Urothelium cell line (cell line): ENCODE data around the gene DBF4.
"Not testable (repeated sequence)": the region's sequence is repeated elsewhere in the genome, so short reads cannot be mapped to it uniquely, and the experiment has no call there.

Source experiments
- DNase-seq: peaks from one replicate; pipeline ENCODE4 v3.0.0; 2011; ENCODE audit warnings: low spot score, mixed read lengths
- FAIRE-seq: peaks from 2 replicates; lab custom pipeline; 2011; peaks lifted over from hg19 to GRCh38; lab: Jason Lieb, UNC

DBF4 gene

GRCh38 chr7:87878208-87878735 lies 2.0 kb downstream of the DBF4 start:
- FAIRE-seq (no peak), DNase-seq (no peak)

- FAIRE-seq (no peak), DNase-seq (no peak)
These were observed 6.1 kb downstream of the DBF4 start for GRCh38 chr7:87882151-87882937.

DNA sequence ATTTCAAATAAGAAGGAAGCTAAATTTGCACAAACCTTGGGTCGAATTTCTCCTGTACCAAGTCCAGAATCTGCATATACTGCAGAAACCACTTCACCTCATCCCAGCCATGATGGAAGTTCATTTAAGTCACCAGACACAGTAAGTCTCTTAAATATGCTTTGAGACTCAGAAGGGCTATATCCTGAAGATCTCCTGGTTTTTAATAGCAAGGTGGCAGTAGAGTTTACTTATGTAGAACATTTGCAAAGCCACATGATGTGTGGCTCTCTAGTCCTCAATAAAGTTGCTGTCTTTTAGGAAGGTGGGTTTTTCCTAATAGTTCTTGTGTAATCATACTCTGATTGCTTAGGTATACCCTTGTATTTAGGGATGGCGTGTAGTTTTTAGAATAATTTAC lies 8.7 kb downstream of the DBF4 start:
- no peak for FAIRE-seq

DNA sequence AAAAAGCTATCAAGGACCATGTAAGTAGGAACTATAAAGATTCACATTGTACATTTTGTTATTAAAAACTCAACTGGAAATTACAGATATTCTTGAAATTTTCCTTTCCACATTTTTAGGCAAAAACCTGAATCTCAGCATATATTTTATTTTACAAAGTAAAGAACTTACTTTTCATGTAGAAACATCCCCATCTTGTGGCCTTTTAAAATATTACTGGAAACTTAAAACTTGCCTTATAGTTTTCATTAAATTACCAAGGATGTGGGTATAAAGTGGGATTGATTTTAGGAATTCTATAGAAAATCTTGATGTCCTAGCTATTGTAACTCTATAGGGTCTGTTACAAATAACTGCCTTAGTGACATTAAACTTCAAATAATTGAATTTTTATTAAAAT lies 10.6 kb downstream of the DBF4 start:
- FAIRE-seq (no peak), DNase-seq (no peak)

More for the DNA sequence above, 8.7 kb downstream of the DBF4 start:
- DNase-seq, result no peak

GRCh38 chr7:87895363-87895762 lies 19.1 kb downstream of the DBF4 start:
- DNase-seq (no peak), FAIRE-seq (no peak)

- DNase-seq (no peak), FAIRE-seq (no peak)
These were observed 23.0 kb downstream of the DBF4 start for GRCh38 chr7:87899255-87899654.

DNA sequence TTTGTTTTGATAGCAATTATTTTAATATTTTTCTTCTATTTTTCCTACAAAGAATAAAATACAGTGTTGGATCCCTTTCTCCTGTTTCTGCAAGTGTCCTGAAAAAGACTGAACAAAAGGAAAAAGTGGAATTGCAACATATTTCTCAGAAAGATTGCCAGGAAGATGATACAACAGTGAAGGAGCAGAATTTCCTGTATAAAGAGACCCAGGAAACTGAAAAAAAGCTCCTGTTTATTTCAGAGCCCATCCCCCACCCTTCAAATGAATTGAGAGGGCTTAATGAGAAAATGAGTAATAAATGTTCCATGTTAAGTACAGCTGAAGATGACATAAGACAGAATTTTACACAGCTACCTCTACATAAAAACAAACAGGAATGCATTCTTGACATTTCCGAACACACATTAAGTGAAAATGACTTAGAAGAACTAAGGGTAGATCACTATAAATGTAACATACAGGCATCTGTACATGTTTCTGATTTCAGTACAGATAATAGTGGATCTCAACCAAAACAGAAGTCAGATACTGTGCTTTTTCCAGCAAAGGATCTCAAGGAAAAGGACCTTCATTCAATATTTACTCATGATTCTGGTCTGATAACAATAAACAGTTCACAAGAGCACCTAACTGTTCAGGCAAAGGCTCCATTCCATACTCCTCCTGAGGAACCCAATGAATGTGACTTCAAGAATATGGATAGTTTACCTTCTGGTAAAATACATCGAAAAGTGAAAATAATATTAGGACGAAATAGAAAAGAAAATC lies 31.0 kb downstream of the DBF4 start:
- not testable (repeated sequence) for DNase-seq, FAIRE-seq

GRCh38 chr7:87908814-87909213 lies 32.5 kb downstream of the DBF4 start:
- not testable (repeated sequence) for FAIRE-seq, DNase-seq

- DNase-seq (no peak), FAIRE-seq (no peak)
These were observed 35.8 kb downstream of the DBF4 start for GRCh38 chr7:87912121-87912520.

- FAIRE-seq (no peak), DNase-seq (no peak)
These were observed 42.4 kb downstream of the DBF4 start for GRCh38 chr7:87918740-87919139.

DNA sequence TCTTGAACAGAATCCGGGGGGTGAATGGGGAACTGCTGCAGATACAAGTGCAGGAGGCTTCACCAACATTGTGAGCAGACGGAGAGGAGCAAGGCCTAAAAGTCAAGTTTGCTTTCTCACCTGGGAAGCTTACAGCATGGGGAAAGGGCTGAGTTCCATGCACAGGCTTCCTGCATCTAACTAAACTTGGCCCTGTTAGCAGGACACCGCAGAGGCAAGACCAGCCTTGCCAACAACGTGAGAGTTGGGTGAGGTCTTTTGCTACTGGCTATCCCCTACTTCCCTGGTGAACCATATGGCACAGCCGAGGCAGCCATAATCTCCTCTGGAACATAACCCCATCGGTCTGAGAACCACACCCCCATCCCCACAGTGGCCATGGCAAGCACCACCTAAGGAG lies 43.6 kb downstream of the DBF4 start:
- FAIRE-seq, result no peak

DNA sequence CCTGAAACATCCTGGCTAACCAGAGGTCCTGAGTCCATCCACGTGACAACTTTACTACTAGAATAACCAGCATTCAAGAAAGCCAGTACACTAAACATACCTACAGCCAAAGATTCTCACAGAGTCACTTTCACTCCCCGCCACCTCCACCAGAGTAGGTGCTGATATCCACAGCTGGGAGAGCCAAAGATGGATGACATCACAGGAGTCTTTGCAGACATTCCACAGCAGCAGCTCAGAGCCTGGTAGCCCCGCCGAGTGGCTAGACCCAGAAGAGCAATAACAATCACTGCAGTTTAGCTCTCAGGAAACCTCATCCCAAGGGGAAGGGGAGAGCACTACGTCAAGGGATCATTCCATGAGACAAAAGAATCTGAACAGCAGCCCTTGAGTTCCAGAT lies 44.3 kb downstream of the DBF4 start:
- DNase-seq (no peak), FAIRE-seq (no peak)

More for the DNA sequence above, 43.6 kb downstream of the DBF4 start:
- DNase-seq, result no peak

GRCh38 chr7:87922759-87923395 lies 46.6 kb downstream of the DBF4 start:
- FAIRE-seq, DNase-seq: not testable (repeated sequence)

GRCh38 chr7:87926581-87927461 lies 50.5 kb downstream of the DBF4 start:
- DNase-seq (no peak), FAIRE-seq (no peak)

DNA sequence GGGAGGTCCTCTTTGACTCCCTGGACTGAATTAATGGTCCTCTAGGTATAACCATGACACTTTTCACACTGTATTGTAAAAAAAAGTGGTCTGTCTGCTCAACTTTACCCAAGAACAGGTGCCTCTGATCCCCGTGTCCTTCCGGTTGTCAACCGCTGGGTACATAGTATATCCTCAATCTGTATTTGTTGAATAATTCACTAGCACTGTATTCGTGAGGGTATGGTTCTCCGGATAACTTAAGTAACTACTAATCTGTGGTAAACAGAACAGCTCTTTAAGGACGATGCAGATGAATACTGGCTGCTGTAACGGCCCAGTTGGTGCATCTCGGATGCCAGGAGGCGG lies 57.3 kb downstream of the DBF4 start:
- no peak for DNase-seq
- FAIRE-seq, result no peak

GRCh38 chr7:87933953-87934698 lies 57.8 kb downstream of the DBF4 start, which contains the start of gene ADAM22:
ADAM22 (plus strand) TSS chr7:87934251; CDS start chr7:87934466, 215 bp downstream.
- peak; percentile 98 for DNase-seq
- FAIRE-seq, result peak; percentile 98

DNA sequence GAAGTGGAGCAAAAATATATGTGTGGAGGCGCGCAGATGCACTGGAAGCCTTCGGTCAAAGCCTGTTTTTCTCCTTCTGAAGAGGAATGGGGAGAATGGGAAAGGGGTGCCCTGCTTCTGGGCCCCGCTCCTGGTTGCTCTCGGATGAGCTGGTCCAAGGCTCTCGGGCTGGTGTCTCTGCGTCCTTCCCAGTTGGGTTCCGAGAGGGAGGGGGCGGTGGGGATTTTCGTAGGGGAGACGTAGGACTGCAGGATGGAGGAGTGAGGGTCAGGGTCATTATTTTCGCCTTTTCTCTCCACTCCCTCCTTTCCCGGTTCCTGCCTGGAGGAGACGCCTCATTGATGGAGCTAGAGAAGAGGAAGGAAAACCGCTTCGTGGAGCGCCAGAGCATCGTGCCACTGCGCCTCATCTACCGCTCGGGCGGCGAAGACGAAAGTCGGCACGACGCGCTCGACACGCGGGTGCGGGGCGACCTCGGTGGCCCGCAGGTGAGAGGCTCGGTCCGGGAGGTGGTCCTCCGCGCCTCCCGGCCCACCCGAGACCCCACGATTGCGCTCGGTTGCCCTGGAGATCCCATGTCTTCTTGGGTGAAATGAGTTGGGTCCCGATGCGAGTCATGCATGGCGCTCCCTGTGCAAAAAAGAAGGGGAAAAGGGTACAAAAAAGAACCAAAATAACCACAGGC lies 58.5 kb downstream of the DBF4 start:
- FAIRE-seq, result peak; percentile 32
- DNase-seq, result peak; percentile 57

DNA sequence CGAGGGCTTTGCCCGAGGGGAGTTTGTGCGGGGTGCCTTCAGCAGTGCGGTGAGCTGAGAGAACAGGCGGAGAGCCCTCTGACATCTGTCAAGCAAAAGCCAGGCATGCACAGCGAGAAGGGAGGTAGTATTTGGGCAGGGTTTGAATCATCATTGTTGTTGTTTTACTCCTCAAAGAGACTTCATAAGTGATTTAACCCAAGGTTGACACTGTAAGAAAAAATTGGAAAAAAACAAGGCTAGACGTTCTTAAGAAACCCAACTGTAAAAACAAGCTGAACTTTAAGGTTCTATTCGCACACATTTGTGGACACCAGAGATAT lies 59.1 kb downstream of the DBF4 start:
- FAIRE-seq (no peak), DNase-seq (no peak)

DNA sequence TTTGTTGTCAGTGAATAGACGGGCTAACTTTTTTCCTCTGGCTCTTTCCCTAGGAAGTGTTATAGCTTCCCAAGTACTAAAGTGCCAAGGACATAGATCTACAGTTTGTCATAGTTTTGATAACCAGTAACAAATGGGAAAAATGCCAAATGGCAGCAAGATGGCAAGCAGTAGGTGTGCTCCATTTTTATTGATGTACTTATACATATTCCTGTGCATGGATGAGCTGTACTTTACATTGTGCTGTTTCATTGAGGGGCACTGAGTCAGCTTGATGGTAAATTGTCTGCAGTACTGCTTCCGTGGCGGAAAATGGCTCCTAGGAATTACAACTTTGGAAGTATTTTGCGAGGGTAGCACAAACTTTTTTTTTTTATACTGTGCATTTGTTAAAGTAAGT lies 64.8 kb downstream of the DBF4 start:
- FAIRE-seq (peak; percentile 27), DNase-seq (no peak)
